Esophagus muscularis mucosa (tissue), 4 donors: ENCODE measurements around the gene CBFA2T3. TPM values are rescaled to one million over a fixed set of nuclear protein-coding genes. Genes with fewer than 3 reads are reported as not detected.

Experiments used
- DNase-seq: peaks from one replicate; pipeline ENCODE4 v3.0.0-alpha.2; 2017; ENCODE audit errors: extremely low spot score
- H3K27ac ChIP-seq, 4 donors: fragments of 200-600 bp; sonication (generic); replicated peaks in 1 of 4; 1 replicate in 3 of 4; 2 replicates in 1 of 4; pipeline ENCODE4 v1.5.1; 2016 to 2019; ENCODE audit warnings: mild to moderate bottlenecking in 1 of 4
- H3K27me3 ChIP-seq, 4 donors: fragments of 200-600 bp; sonication (generic); one replicate each; pipeline versions ENCODE4 v1.5.1 to v1.6.0; 2016 to 2019
- H3K36me3 ChIP-seq, 4 donors: fragments of 200-600 bp; sonication (generic); one replicate each; pipeline ENCODE4 v1.5.1; 2016 to 2019
- H3K4me1 ChIP-seq, 4 donors: fragments of 200-600 bp; sonication (generic); one replicate each; pipeline ENCODE4 v1.5.1; 2016 to 2019
- H3K4me3 ChIP-seq, 4 donors: fragments of 200-600 bp; sonication (generic); 1 replicate in 2 of 4; 2 replicates in 2 of 4; pipeline ENCODE4 v1.5.1; 2016 to 2019; ENCODE audit warnings: mild to moderate bottlenecking in 4 of 4, moderate library complexity in 1 of 4
- H3K9me3 ChIP-seq, 4 donors: fragments of 200-600 bp; sonication (generic); 1 replicate in 3 of 4; 2 replicates in 1 of 4; pipeline ENCODE4 v1.5.1; 2016 to 2019
- EP300 ChIP-seq: sonication (generic); formaldehyde crosslinking; IDR thresholded peaks from one replicate; pipeline ENCODE4 v1.6.1; 2017; ENCODE audit warnings: antibody characterized with exemption
- POLR2A ChIP-seq: fragments of 450-650 bp; IDR thresholded peaks from one replicate; pipeline ENCODE4 v1.6.1; 2017; ENCODE audit warnings: antibody characterized with exemption, moderate library complexity, mild to moderate bottlenecking, low read depth
- POLR2AphosphoS5 ChIP-seq, 2 donors: sonication (generic); formaldehyde crosslinking; IDR thresholded peaks; one replicate each; pipeline ENCODE4 v1.6.1; 2017; ENCODE audit warnings: antibody characterized with exemption in 2 of 2
- WGBS: methylation state at CpG from one replicate; pipeline ENCODE4 v1.1.5; 2018; 5-methylcytosine and 5-hydroxymethylcytosine counted together
- intact Hi-C: fragments of 100-400 bp; cut with DNase I; formaldehyde crosslinking; loops from one replicate; pipeline ENCODE4 v1.15.1; 2023
- total RNA-seq, 4 donors: library from RNA; depleted of rRNA; stranded (reverse); fragments of >200 nt; gene quantifications; one replicate each; pipeline versions ENCODE4 v1.1.0 to v1.2.1, GENCODE V29; 2016
- TF ChIP-seq, protein P1 (sequence below), 3 experiments: fragments of 200-600 bp in 2 of 3; fragments of 450-650 bp in 1 of 3; sonication (generic) in 2 of 3; IDR thresholded peaks; one replicate each; pipeline ENCODE4 v1.5.1; 2017 to 2019; ENCODE audit warnings: antibody characterized with exemption in 3 of 3, mild to moderate bottlenecking in 2 of 3, moderate library complexity in 1 of 3

The CBFA2T3 gene
- total RNA-seq, 4 donors from 2014 or later: 2.0 to 10.4 (median 3.5) TPM

DNA sequence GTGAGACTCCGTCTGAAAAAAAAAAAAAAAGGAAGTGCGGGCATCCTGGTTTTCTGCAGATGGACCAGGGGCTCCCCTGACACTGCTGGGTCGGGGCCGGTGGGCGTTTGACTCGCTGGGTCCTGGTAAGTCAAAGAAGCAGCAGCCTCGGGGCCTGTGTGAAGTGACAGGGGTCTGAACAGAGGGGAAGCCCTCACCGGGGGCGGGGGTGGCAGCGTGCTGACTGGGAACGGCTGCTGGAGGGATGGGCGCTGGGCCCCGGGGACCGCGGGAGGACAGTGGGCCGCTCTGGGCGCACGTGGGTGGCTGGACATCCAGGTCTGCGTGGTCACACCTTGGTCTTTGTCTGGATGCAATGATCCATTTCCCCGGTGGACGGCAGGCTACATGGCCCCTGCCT lies 128.4 kb downstream of the CBFA2T3 start:
- TF ChIP-seq EP300 (no peak), POLR2A (no peak), POLR2AphosphoS5 (IDR thresholded peaks at IDR 0.05) (no peak)
- TF ChIP-seq, protein P1, sequence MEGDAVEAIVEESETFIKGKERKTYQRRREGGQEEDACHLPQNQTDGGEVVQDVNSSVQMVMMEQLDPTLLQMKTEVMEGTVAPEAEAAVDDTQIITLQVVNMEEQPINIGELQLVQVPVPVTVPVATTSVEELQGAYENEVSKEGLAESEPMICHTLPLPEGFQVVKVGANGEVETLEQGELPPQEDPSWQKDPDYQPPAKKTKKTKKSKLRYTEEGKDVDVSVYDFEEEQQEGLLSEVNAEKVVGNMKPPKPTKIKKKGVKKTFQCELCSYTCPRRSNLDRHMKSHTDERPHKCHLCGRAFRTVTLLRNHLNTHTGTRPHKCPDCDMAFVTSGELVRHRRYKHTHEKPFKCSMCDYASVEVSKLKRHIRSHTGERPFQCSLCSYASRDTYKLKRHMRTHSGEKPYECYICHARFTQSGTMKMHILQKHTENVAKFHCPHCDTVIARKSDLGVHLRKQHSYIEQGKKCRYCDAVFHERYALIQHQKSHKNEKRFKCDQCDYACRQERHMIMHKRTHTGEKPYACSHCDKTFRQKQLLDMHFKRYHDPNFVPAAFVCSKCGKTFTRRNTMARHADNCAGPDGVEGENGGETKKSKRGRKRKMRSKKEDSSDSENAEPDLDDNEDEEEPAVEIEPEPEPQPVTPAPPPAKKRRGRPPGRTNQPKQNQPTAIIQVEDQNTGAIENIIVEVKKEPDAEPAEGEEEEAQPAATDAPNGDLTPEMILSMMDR (IDR thresholded peaks at IDR 0.05): no peak
- H3K27me3 ChIP-seq: no peaks in the 10 kb centered on the region
- H3K36me3 ChIP-seq: peaks cover 7 to 45% (median 28%) of the 10 kb centered on the region in 4 donors
- H3K27ac ChIP-seq: no peak overlapping the region
- no peaks in the 10 kb centered on the region for H3K9me3 ChIP-seq
- WGBS: 84% methylated on average over 20 of the region's 21 CpGs
- no peak overlapping the region for H3K4me3 ChIP-seq
- no peak for DNase-seq
- intact Hi-C loops: no loop called here
- H3K4me1 ChIP-seq: peaks cover 0 to 4% (median 2%) of the 10 kb centered on the region in 4 donors

DNA sequence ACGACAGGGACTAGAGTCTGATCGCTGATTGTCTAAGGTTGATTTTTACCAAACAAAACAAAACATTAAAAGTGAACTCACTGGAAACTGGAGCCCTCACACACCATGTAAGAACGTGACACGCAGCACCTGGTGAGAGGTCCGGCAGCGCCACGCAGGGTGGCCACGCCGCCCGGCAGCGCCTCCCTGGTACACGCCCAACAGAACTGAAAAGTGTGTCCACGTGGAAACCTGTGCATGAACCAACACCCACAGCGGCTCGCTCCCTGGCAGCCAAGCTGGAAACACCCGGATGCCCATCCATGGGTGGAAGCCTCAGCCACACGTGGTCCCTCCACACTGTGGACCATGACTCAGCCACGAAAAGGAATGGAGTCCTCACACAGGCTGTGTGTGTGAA lies 129.4 kb downstream of the CBFA2T3 start:
- Histone ChIP-seq H3K27ac (no peak overlapping the region), H3K4me3 (no peak overlapping the region), H3K27me3 (no peaks in the 10 kb centered on the region), H3K36me3 (peaks cover 7 to 49% (median 33%) of the 10 kb centered on the region in 4 donors), H3K9me3 (no peaks in the 10 kb centered on the region), H3K4me1 (no peaks in the 10 kb centered on the region)
- WGBS: 95% methylated on average over 17 of the region's 18 CpGs
- intact Hi-C loops: no loop called here
- TF ChIP-seq EP300 (no peak), POLR2A (no peak), POLR2AphosphoS5 (IDR thresholded peaks at IDR 0.05) (no peak)
- TF ChIP-seq, protein P1 (IDR thresholded peaks at IDR 0.05): no peak
- DNase-seq: no peak

DNA sequence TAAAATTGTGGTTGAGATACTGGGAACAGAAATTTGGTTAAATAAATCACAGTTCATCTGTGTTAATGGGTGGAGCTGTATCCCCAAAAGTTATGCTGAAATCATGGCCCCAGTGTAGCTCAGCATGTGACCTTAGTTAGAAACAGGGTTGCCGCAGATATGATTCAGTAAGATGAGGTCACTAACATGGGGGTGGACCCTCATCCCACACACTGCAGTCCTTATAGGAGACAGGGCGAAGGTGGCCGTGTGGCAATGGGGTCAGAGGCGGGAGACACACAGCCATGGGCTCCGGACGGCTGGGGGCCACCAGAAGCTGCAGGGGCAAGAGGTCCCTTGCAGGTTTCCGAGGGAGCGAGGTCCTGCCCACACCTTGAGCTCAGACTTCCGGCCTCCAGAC lies 130.9 kb downstream of the CBFA2T3 start:
- Histone ChIP-seq H3K4me1 (no peaks in the 10 kb centered on the region), H3K4me3 (no peak overlapping the region), H3K9me3 (no peaks in the 10 kb centered on the region), H3K27ac (no peak overlapping the region), H3K27me3 (no peaks in the 10 kb centered on the region), H3K36me3 (peaks cover 7 to 54% (median 41%) of the 10 kb centered on the region in 4 donors)
- intact Hi-C loops: no loop called here
- 94% methylated on average over 9 of the region's 9 CpGs for WGBS
- no peak for DNase-seq
- TF ChIP-seq POLR2AphosphoS5 (IDR thresholded peaks at IDR 0.05) (no peak), EP300 (no peak), POLR2A (no peak)
- TF ChIP-seq, protein P1 (IDR thresholded peaks at IDR 0.05): no peak

DNA sequence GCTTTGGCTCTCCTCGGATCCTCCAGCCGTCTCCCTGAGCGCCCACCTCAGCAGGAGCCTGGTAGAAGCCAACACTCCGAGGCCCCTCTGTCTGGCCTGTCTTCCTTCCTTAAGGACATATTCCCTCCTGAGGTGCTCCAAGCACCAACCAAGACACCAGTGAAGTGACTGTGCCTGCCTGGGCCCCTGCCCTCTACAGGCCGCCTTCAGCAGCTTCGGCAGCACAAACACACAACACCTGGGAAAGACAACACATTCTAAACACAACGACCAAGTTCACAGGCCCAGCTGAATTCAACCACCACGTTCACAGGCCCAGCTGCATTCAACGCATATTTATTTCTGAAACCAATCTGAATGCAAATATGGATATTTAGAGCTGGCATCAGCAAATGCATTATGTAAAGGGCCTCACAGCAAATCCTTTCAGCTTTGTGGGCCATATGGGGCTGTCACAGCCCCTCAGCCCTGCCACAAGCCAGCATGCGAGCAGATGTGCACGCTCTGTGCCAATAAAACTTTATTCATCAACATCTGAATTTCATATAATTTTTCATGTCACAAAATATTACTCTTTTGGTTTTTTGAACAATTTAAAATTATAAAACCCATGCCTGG lies 132.5 kb downstream of the CBFA2T3 start:
- 75% methylated on average over 11 of the region's 11 CpGs for WGBS
- peaks cover 14 to 55% (median 43%) of the 10 kb centered on the region in 4 donors for H3K36me3 ChIP-seq
- DNase-seq: no peak

DNA sequence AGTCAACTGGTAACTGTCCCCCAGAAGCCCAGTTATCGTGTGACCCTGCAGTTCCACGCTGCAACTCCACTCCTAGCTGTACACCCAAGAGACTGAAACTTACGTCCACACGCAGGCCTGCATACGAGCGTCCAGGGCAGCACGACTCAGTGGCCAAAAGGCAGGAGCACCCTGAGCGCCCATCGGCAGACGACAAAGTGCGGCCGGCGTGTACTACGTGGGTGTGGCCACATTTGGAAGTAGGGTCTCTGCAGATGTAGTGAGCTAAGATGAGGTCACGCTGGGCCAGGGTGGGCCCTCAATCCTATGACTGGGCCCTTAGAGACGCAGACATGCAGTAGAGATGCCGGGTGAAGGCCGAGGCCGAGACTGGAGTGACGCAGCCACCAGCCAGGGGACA lies 133.8 kb downstream of the CBFA2T3 start:
- no peak for DNase-seq
- no peak for TF ChIP-seq POLR2A
- TF ChIP-seq, protein P1 (IDR thresholded peaks at IDR 0.05): no peak
- no peak for TF ChIP-seq EP300
- no peak for TF ChIP-seq POLR2AphosphoS5 (IDR thresholded peaks at IDR 0.05)
- Histone ChIP-seq H3K27me3 (no peaks in the 10 kb centered on the region), H3K4me1 (no peaks in the 10 kb centered on the region), H3K27ac (no peak overlapping the region), H3K9me3 (no peaks in the 10 kb centered on the region), H3K36me3 (peaks cover 20 to 66% (median 50%) of the 10 kb centered on the region in 4 donors), H3K4me3 (no peak overlapping the region)
- 97% methylated on average over 16 of the region's 20 CpGs for WGBS
- intact Hi-C loops: no loop called here

More for the DNA sequence above, 132.5 kb downstream of the CBFA2T3 start:
- Histone ChIP-seq H3K4me3 (no peak overlapping the region), H3K9me3 (no peaks in the 10 kb centered on the region), H3K27ac (no peak overlapping the region), H3K27me3 (no peaks in the 10 kb centered on the region), H3K4me1 (no peaks in the 10 kb centered on the region)
- intact Hi-C loops: no loop called here
- no peak for TF ChIP-seq POLR2AphosphoS5 (IDR thresholded peaks at IDR 0.05)
- no peak for TF ChIP-seq POLR2A
